Tibial artery (tissue), 4 donors: ENCODE data around the gene GPR135.
A peak's percentile ranks its signal among the peaks of the same experiment; 100 is the strongest.

Experiments used
- DNase-seq, 2 donors: peaks; one replicate each; pipeline ENCODE4 v3.0.0-alpha.2; 2019
- H3K27ac ChIP-seq, 2 donors: fragments of 200-600 bp; sonication (generic) in 1 of 2; 1 replicate in 1 of 2; 2 replicates in 1 of 2; pipeline ENCODE4 v1.5.1; 2018 to 2019; ENCODE audit warnings: mild to moderate bottlenecking in 1 of 2
- H3K27me3 ChIP-seq, 2 donors: fragments of 200-600 bp; sonication (generic) in 1 of 2; one replicate each; pipeline versions ENCODE4 v1.5.1 to v1.6.0; 2016 to 2019
- H3K36me3 ChIP-seq, 3 donors: fragments of 200-600 bp; sonication (generic) in 2 of 3; one replicate each; pipeline ENCODE4 v1.5.1; 2016 to 2019; ENCODE audit warnings: mild to moderate bottlenecking in 2 of 3
- H3K4me1 ChIP-seq, 4 donors: fragments of 200-600 bp; sonication (generic) in 2 of 4; 1 replicate in 3 of 4; 2 replicates in 1 of 4; pipeline ENCODE4 v1.5.1; 2016 to 2019
- H3K4me3 ChIP-seq, 2 donors: fragments of 200-600 bp; sonication (generic) in 1 of 2; 1 replicate in 1 of 2; 2 replicates in 1 of 2; pipeline ENCODE4 v1.5.1; 2018 to 2019; ENCODE audit warnings: mild to moderate bottlenecking in 2 of 2
- H3K9me3 ChIP-seq, 3 donors: fragments of 200-600 bp; sonication (generic) in 1 of 3; one replicate each; pipeline ENCODE4 v1.5.1; 2016 to 2019
- intact Hi-C: fragments of 100-400 bp; cut with DNase I; formaldehyde crosslinking; loops from one replicate; pipeline ENCODE4 v1.15.0; 2023; ENCODE audit warnings: low total_unique reads
- TF ChIP-seq, protein P1 (sequence below), 2 experiments: fragments of 200-600 bp in 1 of 2; fragments of 450-650 bp in 1 of 2; IDR thresholded peaks; one replicate each; pipeline ENCODE4 v1.5.1; 2017 to 2019; ENCODE audit warnings: antibody characterized with exemption in 2 of 2, mild to moderate bottlenecking in 1 of 2, moderate library complexity in 1 of 2

The GPR135 gene

DNA sequence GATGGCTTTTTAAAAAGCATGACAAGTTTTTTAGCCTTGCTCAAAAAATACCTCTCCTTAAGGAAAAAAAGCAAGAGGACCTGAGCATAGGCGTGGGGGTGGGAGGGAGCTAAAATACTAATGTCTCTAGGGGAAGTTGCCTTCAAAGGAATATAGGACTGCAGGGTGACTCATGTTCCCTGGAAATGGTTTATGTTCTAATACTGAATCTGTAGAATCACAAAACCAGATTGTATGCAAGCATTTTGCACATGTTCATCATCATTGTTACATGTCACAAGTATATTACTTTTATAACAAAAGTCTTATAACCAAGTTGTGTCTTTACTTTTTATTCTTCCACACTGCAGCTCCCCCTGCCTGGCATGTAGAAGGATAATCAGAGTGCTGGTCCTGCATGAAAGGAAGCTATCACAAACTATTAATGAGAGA lies 36.6 kb downstream of the GPR135 start:
- Histone ChIP-seq H3K36me3 (no peaks in the 10 kb centered on the region), H3K4me1 (peaks cover 0 to 67% (median 23%) of the 10 kb centered on the region in 4 donors), H3K4me3 (no peak overlapping the region), H3K9me3 (no peaks in the 10 kb centered on the region), H3K27me3 (no peaks in the 10 kb centered on the region), H3K27ac (peak overlapping the region; percentile 72)
- TF ChIP-seq, protein P1, sequence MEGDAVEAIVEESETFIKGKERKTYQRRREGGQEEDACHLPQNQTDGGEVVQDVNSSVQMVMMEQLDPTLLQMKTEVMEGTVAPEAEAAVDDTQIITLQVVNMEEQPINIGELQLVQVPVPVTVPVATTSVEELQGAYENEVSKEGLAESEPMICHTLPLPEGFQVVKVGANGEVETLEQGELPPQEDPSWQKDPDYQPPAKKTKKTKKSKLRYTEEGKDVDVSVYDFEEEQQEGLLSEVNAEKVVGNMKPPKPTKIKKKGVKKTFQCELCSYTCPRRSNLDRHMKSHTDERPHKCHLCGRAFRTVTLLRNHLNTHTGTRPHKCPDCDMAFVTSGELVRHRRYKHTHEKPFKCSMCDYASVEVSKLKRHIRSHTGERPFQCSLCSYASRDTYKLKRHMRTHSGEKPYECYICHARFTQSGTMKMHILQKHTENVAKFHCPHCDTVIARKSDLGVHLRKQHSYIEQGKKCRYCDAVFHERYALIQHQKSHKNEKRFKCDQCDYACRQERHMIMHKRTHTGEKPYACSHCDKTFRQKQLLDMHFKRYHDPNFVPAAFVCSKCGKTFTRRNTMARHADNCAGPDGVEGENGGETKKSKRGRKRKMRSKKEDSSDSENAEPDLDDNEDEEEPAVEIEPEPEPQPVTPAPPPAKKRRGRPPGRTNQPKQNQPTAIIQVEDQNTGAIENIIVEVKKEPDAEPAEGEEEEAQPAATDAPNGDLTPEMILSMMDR (IDR thresholded peaks at IDR 0.05), result peak; percentile 26 to 38
- intact Hi-C loops, result loop anchor here (10.0 kb wide), 1 partner anchor 84 kb away; no protein-coding TSS in a partner anchor
- no peak for DNase-seq

DNA sequence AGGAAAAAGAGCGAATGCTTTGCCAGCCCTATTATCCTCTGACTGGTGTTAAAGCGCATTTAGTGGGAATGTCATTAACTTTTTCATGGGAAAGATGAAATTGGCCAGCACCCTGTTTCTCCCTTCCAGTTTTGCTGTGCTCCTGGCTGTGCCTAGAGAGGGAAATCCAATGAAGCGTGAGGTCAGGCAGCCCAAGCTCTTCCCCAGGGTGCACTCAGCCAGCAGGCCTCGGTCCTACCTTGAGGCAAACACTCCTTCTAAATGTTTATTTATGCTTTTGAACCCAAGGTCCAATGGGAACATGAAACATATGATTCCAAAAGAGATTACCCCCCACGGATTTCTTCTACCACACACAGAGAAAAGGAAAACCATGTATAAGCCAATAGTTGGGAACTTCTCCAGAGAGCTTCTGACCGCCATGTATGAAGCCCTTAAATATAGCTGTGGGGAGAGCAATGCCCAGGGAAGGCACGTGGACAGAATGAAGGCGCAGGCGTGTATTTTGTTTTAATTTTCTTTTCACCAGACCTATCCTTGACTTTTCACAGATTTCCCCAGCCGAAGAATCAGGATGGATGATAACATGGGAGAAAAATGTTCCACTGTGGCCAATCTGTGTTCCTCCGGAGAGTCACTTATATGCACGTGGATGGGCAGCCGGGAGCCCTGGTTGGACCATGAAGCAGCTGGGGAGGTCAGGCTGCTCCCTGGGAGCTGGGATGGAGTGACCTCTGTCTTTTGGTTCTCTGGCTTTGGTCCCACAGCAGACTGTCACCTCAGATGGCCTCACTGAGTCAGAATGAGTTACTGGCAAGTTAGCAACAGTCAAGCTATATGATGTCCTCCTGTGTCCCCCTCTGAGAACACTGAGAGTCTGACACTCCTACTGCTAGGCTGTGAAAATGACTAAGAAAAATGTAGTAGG lies 37.3 kb downstream of the GPR135 start:
- Histone ChIP-seq H3K4me1 (peaks cover 0 to 74% (median 24%) of the 10 kb centered on the region in 4 donors), H3K36me3 (no peaks in the 10 kb centered on the region), H3K4me3 (no peak overlapping the region), H3K27ac (peak overlapping the region; percentile 72), H3K27me3 (no peaks in the 10 kb centered on the region), H3K9me3 (no peaks in the 10 kb centered on the region)
- intact Hi-C loops, result loop anchor here (10.0 kb wide), 1 partner anchor 83 kb away; no protein-coding TSS in a partner anchor
- peak; percentile 51 to 90 for DNase-seq
- TF ChIP-seq, protein P1 (IDR thresholded peaks at IDR 0.05), result no peak

DNA sequence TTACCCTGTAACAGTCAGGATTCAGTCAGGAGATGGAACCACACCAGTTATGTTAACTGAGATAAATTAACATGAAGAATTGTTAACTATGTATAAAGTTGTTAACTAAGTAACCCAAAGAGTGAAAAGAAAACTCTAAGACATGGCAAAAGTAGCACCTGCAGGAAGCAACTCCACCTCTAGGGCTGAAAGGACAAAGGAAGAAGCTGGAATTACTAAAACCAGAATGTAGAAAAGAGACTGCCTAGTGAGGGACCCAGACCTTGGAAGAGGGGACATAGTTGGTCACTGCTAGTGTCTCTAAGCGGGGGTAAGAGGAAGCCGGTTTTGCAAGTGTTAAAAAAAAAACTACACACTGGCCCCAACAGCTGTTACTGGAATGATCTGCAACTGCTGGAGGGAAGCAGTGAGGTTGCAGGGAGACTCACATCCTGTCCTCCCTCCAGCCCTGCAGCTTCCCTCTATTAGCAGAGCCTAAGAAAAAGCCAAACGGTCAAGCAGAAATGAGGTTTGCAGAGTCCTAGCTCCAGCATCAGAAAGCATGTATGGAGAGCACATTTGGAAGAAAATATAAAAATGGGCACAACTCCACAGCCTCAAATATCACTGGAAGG lies 39.8 kb downstream of the GPR135 start:
- H3K36me3 ChIP-seq, result no peaks in the 10 kb centered on the region
- no peaks in the 10 kb centered on the region for H3K27me3 ChIP-seq
- DNase-seq, result no peak
- TF ChIP-seq, protein P1 (IDR thresholded peaks at IDR 0.05), result no peak
- no peaks in the 10 kb centered on the region for H3K9me3 ChIP-seq
- H3K27ac ChIP-seq, result peak overlapping the region; percentile 59 to 72
- intact Hi-C loops, result loop anchor here (10.0 kb wide), 1 partner anchor 81 kb away; no protein-coding TSS in a partner anchor
- H3K4me3 ChIP-seq, result no peak overlapping the region
- H3K4me1 ChIP-seq, result peaks cover 0 to 77% (median 30%) of the 10 kb centered on the region in 4 donors

DNA sequence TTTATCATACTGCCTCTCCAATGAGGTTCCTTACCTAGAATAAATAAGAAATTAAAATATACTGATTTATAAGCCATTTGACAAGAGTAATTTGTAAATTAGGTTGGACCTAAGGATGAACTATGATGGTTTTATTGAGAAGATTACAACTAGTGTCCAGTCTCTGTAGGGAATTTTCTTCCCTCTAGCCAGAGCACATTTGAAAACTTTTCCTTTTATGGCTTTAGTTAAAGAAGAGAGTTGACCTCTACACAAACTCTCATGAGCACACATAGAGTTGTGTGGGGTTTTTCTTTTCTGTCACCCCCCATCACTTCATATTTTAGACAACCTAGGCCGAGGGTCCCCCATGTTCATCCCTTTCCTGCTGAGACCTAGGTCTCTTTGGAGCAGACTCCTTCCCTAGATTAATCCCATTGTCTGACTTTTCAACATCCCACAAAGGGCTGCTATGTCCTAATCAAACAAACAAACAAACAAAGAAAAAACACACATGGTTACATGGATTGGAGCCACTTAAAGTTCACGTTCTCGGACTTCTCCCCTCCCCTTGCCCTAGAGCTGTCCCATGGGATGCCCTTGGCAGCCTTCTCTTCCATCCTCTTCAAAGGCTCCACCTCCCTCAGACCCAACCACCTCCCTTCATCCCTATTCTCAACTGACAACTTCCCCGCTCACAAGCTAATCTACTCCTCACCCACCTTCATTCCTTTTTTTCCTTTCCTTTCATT lies 40.7 kb downstream of the GPR135 start:
- H3K27ac ChIP-seq, result peak overlapping the region; percentile 59 to 72
- DNase-seq, result no peak
- intact Hi-C loops, result loop anchor here (5.0 to 10.0 kb wide), 2 partner anchors 80 to 237 kb away; partner anchors contain the start of gene DAAM1

More for the DNA sequence above, 40.7 kb downstream of the GPR135 start:
- no peak overlapping the region for H3K4me3 ChIP-seq
- TF ChIP-seq, protein P1 (IDR thresholded peaks at IDR 0.05), result no peak
- no peaks in the 10 kb centered on the region for H3K36me3 ChIP-seq
- H3K4me1 ChIP-seq, result peaks cover 0 to 83% (median 33%) of the 10 kb centered on the region in 4 donors
- H3K9me3 ChIP-seq, result no peaks in the 10 kb centered on the region
- no peaks in the 10 kb centered on the region for H3K27me3 ChIP-seq
